ENCODE measurements around the gene P2RX4. TPM values are rescaled to one million over a fixed set of nuclear protein-coding genes. Genes with fewer than 3 reads are reported as not detected.

The P2RX4 gene
- total and polyA plus RNA-seq, 2 of the 4 experiments (the other 2 are of a cell fraction) = 9.5 to 12.6 TPM

DNA sequence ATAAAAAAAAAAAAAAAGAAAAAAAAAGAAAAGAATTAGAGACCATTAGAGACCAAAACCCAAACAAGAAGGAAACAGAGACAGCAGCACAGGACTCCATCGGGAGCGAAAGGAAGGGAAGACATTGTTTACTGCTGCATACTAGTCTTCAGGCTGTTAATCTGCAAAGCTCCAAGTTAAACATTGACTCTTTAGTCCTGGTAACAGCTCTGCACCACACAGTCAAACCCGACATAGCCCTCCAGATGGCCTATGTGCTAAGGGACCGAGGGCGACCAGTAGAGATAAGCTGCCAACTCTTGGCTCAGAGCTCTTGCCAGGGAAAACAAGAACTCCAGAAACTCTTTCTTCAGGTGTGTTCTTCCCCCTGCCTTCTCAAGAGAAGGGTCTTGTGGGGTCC, 7.8 kb downstream of the P2RX4 start:
- H3K36me3 ChIP-seq (ENCODE audit: control insufficient read depth, insufficient read depth, low read length) = peaks cover 3% of the 10 kb centered on the region; the same call in 1 of the 2 replicates

More for the DNA sequence above, 7.8 kb downstream of the P2RX4 start:
- dilution Hi-C loops (cut with HindIII; ENCODE audit: low sequenced_read_pairs, unreplicated experiment) = no loop called here
- H4K8ac ChIP-seq (ENCODE audit: low read depth in 2 of 2, low read length in 2 of 2) = no peak overlapping the region
- no peaks in the 10 kb centered on the region for H4K20me1 ChIP-seq (ENCODE audit: insufficient read depth, low read length)
- no peak overlapping the region for H3K4me3 ChIP-seq (ENCODE audit: insufficient read depth, low read depth, low read length)
- no peak overlapping the region for H2AK9ac ChIP-seq (replicated peaks; ENCODE audit: low read depth, low read length, poor library complexity)
- no peak overlapping the region for H2AFZ ChIP-seq (replicated peaks; ENCODE audit: low read length, poor library complexity)
- H3K9ac ChIP-seq (ENCODE audit: low read depth, low read length) = no peak overlapping the region
- H3K14ac ChIP-seq (replicated peaks; ENCODE audit: low read depth, low read length) = no peak overlapping the region
- H3K27me3 ChIP-seq (ENCODE audit: control insufficient read depth, insufficient read depth, low read length) = no peaks in the 10 kb centered on the region
- peaks cover 6% of the 10 kb centered on the region for H3K9me1 ChIP-seq (ENCODE audit: insufficient read depth, low read length)
- H2BK120ac ChIP-seq (ENCODE audit: low read depth, low read length) = no peak overlapping the region
- no peak overlapping the region for H2AK5ac ChIP-seq (ENCODE audit: low read depth, low read length)
- no peak overlapping the region for H4K91ac ChIP-seq (ENCODE audit: insufficient read depth, low read depth, low read length)
- no TSS peak for BruUV-seq (replicated peaks)
- POLR2A ChIA-PET (ENCODE audit: unreplicated experiment) = no interaction called here
- no peak for ATAC-seq (ENCODE audit: low read depth)
- no peak for DNase-seq
- H3K4me1 ChIP-seq (ENCODE audit: control insufficient read depth, insufficient read depth, low read length) = peaks cover 3% of the 10 kb centered on the region; the same call in 1 of the 2 replicates
- no peak overlapping the region for H3K27ac ChIP-seq (ENCODE audit: insufficient read depth, low read length)
- intact Hi-C loops (cut with micrococcal nuclease) = no loop called here
- no peak overlapping the region for H2BK20ac ChIP-seq (ENCODE audit: low read depth, low read length)
- no peak overlapping the region for H2BK5ac ChIP-seq (ENCODE audit: low read depth, low read length, poor library complexity, severe bottlenecking)
- H3K23ac ChIP-seq (ENCODE audit: low read depth, low read length) = no peak overlapping the region
- CTCF ChIA-PET = interaction anchor here (2.0 kb wide), 1 partner anchor 13 kb away, joined by 6 read pairs; no protein-coding TSS in a partner anchor
- H3K4me2 ChIP-seq (ENCODE audit: low read depth, low read length) = no peak overlapping the region
- H3K79me1 ChIP-seq (ENCODE audit: low read depth in 1 of 2, low read length in 2 of 2) = peaks cover 0 to 28% of the 10 kb centered on the region in 2 experiments; a peak in 2 of 4 replicates
- H2BK15ac ChIP-seq (ENCODE audit: low read depth, low read length) = no peak overlapping the region
- H3K56ac ChIP-seq (ENCODE audit: extremely low read depth, insufficient read depth, low read length) = no peak overlapping the region
- no peaks in the 10 kb centered on the region for H3K9me3 ChIP-seq (ENCODE audit: control insufficient read depth, insufficient read depth, low read length)
- TF ChIP-seq POLR2A (IDR thresholded peaks at IDR 0.05; ENCODE audit: low read depth, low read length) (no peak), MAFK (IDR thresholded peaks at IDR 0.05; ENCODE audit: low read depth, low read length) (no peak), SMC3 (IDR thresholded peaks at IDR 0.05; ENCODE audit: low read depth, low read length) (no peak), CEBPB (IDR thresholded peaks at IDR 0.05; ENCODE audit: low read depth, low read length) (no peak), CHD1 (IDR thresholded peaks at IDR 0.05; ENCODE audit: low read depth, low read length) (no peak), RCOR1 (IDR thresholded peaks at IDR 0.05; ENCODE audit: insufficient replicate concordance, low read length) (no peak), USF2 (IDR thresholded peaks at IDR 0.05; ENCODE audit: low read depth, low read length) (no peak), MXI1 (IDR thresholded peaks at IDR 0.05; ENCODE audit: borderline replicate concordance, low read depth, low read length) (no peak), CTCF (conservative IDR thresholded peaks at IDR 0.05; ENCODE audit: low read depth, low read length) (no peak), RFX5 (IDR thresholded peaks at IDR 0.05; ENCODE audit: low read depth, low read length) (no peak), MAZ (IDR thresholded peaks at IDR 0.05; ENCODE audit: borderline replicate concordance, low read depth, low read length) (no peak), FOS (IDR thresholded peaks at IDR 0.05; ENCODE audit: low read depth, low read length) (no peak), BHLHE40 (IDR thresholded peaks at IDR 0.05; ENCODE audit: low read depth, low read length) (no peak)
- TF ChIP-seq, protein P1, sequence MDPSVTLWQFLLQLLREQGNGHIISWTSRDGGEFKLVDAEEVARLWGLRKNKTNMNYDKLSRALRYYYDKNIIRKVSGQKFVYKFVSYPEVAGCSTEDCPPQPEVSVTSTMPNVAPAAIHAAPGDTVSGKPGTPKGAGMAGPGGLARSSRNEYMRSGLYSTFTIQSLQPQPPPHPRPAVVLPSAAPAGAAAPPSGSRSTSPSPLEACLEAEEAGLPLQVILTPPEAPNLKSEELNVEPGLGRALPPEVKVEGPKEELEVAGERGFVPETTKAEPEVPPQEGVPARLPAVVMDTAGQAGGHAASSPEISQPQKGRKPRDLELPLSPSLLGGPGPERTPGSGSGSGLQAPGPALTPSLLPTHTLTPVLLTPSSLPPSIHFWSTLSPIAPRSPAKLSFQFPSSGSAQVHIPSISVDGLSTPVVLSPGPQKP (IDR thresholded peaks at IDR 0.05; ENCODE audit: borderline replicate concordance, low read depth, low read length) = no peak
- no peak overlapping the region for H3K18ac ChIP-seq (ENCODE audit: low read depth, low read length)
- in situ Hi-C loops (cut with MboI; ENCODE audit: low sequenced_read_pairs) = no loop called here
- 93% methylated on average over 2 of the region's 5 CpGs; no CpG with 5 or more reads in 1 of the 2 experiments for WGBS, 2 experiments (ENCODE audit: extremely low coverage in 2 of 2, insufficient read length in 1 of 2)
- no peak overlapping the region for H3K4ac ChIP-seq (ENCODE audit: low read depth, low read length)
- H4K5ac ChIP-seq (ENCODE audit: low read depth, low read length) = no peak overlapping the region
